HepG2 (cell line): ENCODE data around the gene PAPPA2. TPM values are rescaled to one million over a fixed set of nuclear protein-coding genes. Genes with fewer than 3 reads are reported as not detected.

ENCODE experiments used
- CREM ChIP-seq, 2 experiments: sonication (generic) in 1 of 2; formaldehyde crosslinking in 1 of 2; IDR thresholded peaks; 2 replicates each; pipeline versions ENCODE4 v1.4.0 to v1.6.1; 2016 to 2020; ENCODE audit warnings: antibody characterized with exemption in 1 of 2, mild to moderate bottlenecking in 1 of 2, missing genetic modification reagents in 1 of 2
- KAT2B ChIP-seq: fragments of 150-350 bp; IDR thresholded peaks from 2 replicates; pipeline ENCODE4 v1.6.1; 2014; ENCODE audit warnings: low read depth, low read length, borderline replicate concordance
- NFKBIZ ChIP-seq: IDR thresholded peaks from 2 replicates; pipeline ENCODE4 v1.6.1; 2018; ENCODE audit warnings: missing genetic modification reagents, missing compliant biosample characterization
- SP5 ChIP-seq: IDR thresholded peaks from 2 replicates; pipeline ENCODE4 v1.6.1; 2016; ENCODE audit warnings: low read depth, borderline replicate concordance
- TRIM22 ChIP-seq: fragments of 450-650 bp; IDR thresholded peaks from 2 replicates; pipeline ENCODE4 v1.6.1; 2017
- ZBTB26 ChIP-seq: IDR thresholded peaks from 2 replicates; pipeline ENCODE4 v1.6.1; 2016; ENCODE audit warnings: missing compliant biosample characterization, missing genetic modification reagents, borderline replicate concordance
- ZFP36L2 ChIP-seq: sonication (generic); formaldehyde crosslinking; IDR thresholded peaks from 2 replicates; pipeline ENCODE4 v1.4.0; 2020; ENCODE audit warnings: missing genetic modification reagents
- ZNF143 ChIP-seq: sonication (generic); formaldehyde crosslinking; IDR thresholded peaks from 2 replicates; pipeline ENCODE4 v1.4.0; 2020; ENCODE audit warnings: missing genetic modification reagents
- ZNF512B ChIP-seq: sonication (generic); formaldehyde crosslinking; IDR thresholded peaks from 2 replicates; pipeline ENCODE4 v1.5.1; 2020; ENCODE audit warnings: missing genetic modification reagents, mild to moderate bottlenecking, borderline replicate concordance
- ZNF737 ChIP-seq: sonication (generic); formaldehyde crosslinking; IDR thresholded peaks from 2 replicates; pipeline ENCODE4 v1.5.0; 2020; ENCODE audit warnings: missing genetic modification reagents, mild to moderate bottlenecking, borderline replicate concordance
- polyA plus RNA-seq, 8 experiments: library from polyadenylated mRNA; depleted of rRNA in 3 of 8; stranded (reverse) in 7 of 8; unstranded in 1 of 8; fragments of >200 nt; fragmentation: Illumina TruSeq in 4 of 8; extraction: Trizol in 4 of 8; gene quantifications; 2 replicates each; pipeline versions ENCODE4 v1.2.1 to v1.2.3, GENCODE V29; 2011 to 2016; ENCODE audit warnings: low read depth in 4 of 8, missing spikeins in 1 of 8, mixed read lengths in 1 of 8; ENCODE audit not compliant: insufficient read depth in 1 of 8
- total RNA-seq, 5 experiments: library from RNA; depleted of rRNA; stranded (reverse); fragments of >200 nt; fragmentation: Illumina TruSeq; extraction: Trizol; gene quantifications; 2 replicates each; pipeline ENCODE4 v1.2.3, GENCODE V29; 2016; ENCODE audit warnings: low read depth in 1 of 5

The PAPPA2 gene
- total and polyA plus RNA-seq, 2 of the 13 experiments (the other 11 are each of a cell fraction or from before 2014, with no cell fraction given), result 0.01 TPM; not detected in 1

- TF ChIP-seq ZNF512B (CRISPR knock-in tag) (no peak), ZFP36L2 (CRISPR knock-in tag) (no peak), KAT2B (no peak), ZNF143 (CRISPR knock-in tag) (no peak), CREM (IDR thresholded peaks at IDR 0.05) (no peak), CREM (CRISPR knock-in tag; IDR thresholded peaks at IDR 0.05) (no peak), ZBTB26 (CRISPR knock-in tag) (no peak), NFKBIZ (CRISPR knock-in tag) (no peak), SP5 (CRISPR knock-in tag) (no peak), ZNF737 (CRISPR knock-in tag) (no peak), TRIM22 (no peak)
Measured at GRCh38 chr1:176440176-176440575, 22.8 kb upstream of the PAPPA2 start (continued).
